ENCODE data around the gene CALN1.

CALN1 gene

DNA sequence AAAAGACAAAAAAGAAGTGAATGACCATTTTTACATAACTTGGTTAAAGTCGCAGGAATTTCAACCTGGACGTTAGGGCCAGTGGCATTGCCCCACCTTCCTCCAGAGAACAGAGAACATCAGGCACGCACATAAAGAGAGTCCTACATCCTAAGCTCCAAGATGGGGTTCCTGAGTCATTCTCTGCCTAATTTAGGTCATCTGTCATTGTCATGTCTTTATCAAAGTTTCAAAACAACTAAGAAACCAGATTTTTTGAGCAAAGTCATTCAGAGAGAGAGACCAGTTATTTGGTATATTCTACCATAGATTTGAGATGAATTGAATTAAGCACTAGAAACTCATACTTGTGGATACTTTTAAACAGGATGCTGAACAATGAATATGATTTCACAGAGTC lies 241.7 kb downstream of the CALN1 start:
- DNase-seq: no peak

DNA sequence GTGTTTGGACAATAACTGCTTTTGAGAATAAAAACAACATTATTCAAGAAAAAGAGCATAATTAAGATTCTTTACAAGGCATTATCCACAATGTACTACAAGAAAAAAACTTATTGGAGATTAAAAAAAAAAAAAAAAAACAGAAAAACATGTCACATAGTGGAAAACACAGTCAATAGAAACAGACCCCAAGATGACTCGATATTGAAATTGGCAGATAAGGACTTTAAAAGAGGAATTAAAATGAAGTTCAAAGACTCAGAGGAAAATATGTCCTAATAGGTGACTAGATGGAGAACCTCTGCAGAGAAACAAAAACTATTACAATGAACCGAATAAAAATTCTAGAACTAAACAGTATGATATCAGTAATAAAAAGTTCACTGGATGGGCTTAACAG lies 248.9 kb downstream of the CALN1 start:
- no peak for DNase-seq

DNA sequence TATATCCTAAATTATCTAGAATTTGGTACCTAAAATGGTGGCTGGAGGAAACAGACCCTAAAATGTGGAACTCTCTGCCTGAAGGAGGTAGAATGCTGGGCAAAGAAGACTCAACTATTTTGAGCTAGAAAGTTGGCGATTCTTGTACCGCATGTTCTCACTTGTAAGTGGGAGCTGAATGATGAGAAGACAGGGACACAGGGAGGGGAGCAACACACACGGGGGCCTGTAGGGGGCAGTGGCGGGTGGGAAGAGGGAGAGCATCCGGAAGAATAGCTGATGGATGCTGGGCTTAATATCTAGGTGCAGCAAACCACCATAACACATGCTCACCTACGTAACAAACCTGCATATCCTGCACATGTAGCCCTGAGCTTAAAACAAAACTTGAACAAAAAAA lies 250.6 kb downstream of the CALN1 start:
- DNase-seq: no peak

GRCh38 chr7:72159911-72160310 lies 252.2 kb downstream of the CALN1 start:
- no peak for DNase-seq

DNA sequence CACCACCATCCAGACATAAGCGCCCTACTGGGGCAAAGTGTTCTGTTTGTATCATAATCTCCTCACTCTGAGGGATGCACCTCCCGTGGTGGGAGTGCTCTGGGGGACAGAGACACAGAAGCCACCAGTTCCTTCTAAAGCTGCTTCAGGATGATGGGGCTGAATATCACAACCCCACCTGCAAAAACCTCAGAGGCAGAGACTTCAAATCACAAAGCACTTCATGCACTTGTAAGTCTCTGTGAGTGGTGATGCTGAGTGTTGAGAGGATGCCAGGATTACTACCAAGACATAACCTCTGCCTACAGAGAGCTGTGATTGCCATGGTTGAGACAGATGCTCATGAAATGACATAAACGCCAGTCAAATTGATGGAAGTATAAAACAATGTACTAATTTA lies 255.5 kb downstream of the CALN1 start:
- no peak for DNase-seq

DNA sequence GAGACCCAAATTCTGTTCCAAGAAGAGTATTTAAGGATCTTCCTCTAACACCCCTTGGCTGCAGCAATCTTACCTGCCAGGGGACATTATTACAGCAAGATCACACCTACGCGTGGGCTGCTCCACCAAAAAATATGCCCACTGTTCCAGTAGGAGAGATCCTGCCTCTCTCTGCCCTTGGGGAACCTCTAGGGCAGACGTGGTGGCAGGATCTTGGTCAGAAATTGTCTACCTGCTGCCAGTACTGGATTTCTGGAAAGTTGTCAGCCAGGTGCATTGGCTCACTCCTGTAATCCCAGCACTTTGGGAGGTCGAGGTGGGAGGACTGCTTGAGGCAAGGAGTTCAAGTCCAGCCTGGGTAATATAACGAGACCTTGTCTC lies 259.0 kb downstream of the CALN1 start:
- DNase-seq: no peak

GRCh38 chr7:72152161-72153131 lies 259.7 kb downstream of the CALN1 start:
- no peak for DNase-seq

GRCh38 chr7:72140566-72140965 lies 271.6 kb downstream of the CALN1 start:
- DNase-seq: no peak

DNA sequence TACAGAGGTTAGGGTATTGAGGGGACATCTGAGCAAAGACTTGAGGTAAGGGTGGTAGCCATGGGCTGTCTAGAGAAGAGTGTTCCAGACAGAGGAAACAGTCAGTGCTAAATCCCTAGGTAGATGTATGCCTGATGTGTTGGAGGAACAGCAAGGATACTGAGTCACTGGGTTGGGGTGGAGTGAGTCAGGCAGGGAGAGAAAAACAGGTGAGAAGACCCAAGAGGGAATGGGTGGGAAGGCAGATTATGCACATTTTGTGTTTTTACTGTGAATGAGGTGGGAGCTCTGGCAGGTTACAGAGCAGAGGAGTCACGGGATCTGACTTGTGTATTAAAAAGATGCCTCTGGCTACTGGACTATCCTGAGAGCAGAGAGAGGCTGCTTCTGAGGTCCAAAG lies 285.0 kb downstream of the CALN1 start:
- no peak for DNase-seq

- DNase-seq: no peak
Observed at GRCh38 chr7:72123913-72124312, 288.2 kb downstream of the CALN1 start.

DNA sequence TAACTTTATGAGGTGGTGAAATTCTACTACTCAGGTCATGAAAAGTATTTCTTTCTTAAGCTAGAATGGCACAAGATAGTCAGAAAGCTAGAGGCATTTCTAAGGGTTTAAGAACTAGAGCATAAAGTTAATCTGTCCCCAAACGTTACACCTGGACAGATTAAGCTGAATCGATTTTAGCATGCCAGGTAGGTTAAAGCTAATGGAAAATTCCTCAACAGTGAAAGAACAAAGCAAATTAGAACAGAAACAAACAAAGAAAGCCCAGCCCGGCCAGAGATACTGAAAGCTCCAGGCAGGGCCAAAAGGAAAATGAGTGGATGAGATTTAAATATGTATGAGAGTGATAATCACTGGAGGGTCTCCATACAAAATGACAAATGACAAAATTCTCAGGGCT lies 293.8 kb downstream of the CALN1 start:
- DNase-seq: no peak

GRCh38 chr7:72114129-72114528 lies 298.0 kb downstream of the CALN1 start:
- no peak for DNase-seq

DNA sequence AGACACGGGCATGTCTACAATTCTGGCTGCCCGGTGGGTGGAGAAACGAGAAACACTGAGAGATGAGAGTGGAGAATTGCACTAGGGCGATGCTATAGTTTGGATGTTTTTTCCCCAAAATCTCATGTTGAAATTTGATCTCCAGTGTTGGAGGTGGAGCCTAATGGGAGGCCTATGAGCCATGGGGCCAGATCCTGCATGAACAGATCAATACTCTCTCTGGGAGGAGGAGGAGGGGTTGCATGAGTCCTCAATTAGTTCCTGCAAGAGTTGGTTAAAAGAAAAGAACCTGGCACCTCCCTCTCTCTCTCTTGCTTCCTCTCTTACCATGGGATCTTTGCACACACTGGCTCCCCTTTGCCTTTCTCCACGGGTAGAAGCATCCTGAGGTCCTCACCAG lies 299.1 kb downstream of the CALN1 start:
- no peak for DNase-seq

- no peak for DNase-seq
Observed at GRCh38 chr7:72112530-72112929, 299.6 kb downstream of the CALN1 start.

DNA sequence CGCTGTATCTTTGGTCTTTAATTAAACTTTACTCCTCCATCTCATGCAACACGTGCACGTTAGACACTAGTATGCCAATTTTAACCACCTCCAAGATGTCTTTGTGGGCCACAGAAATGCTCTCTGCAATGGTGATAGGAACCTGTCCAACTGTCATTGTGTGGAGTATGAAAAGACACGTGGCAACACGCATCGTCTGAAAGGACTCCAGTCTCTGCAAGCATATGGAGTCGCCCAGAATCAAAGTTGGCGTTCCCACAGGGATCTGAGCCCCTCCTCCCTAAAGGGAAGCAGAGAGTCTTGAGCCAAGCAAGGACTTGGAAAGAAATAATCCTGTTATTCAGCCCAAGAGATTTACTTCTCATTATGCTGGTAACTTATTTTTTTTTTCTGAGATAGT lies 301.1 kb downstream of the CALN1 start:
- no peak for DNase-seq

DNA sequence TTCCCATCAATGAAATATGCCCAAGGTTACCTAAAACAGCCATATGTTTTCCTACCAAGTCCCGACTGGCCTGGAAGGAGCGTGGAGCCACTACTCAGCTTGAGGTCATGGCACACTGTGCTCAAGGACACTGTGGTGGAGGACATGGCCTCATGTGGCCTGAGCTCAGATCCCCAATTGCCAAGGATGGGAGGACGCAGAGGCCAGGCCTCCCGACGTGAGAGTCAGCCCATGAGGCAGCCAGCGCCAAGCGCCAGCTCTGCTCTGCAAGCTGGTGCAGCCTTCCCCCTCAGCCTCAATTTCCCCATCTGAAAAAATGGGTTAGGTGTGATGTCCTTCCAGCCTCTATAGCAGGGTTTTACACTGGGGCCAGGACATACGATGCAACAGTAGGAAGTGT lies 302.6 kb downstream of the CALN1 start:
- no peak for DNase-seq

- DNase-seq: no peak
Observed at GRCh38 chr7:72106405-72106804, 305.7 kb downstream of the CALN1 start.

DNA sequence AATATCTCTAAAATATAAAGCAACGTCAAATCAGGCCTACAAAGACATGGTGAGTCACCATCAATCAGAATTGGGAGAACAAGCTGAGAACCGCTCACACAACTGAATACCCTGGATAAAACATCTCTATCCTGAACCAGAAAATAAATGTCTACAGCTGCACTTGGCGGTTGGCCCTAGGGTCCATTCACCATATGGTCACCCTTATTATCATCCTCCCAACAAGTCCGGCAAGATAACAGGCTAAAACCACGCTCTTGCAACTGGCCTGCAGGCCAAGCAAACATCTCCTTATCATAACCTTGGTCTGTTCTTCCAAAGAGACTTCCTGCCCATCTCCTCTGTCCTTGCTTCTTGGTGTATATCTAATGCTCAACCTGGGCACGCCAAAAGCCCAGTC lies 310.7 kb downstream of the CALN1 start:
- no peak for DNase-seq

DNA sequence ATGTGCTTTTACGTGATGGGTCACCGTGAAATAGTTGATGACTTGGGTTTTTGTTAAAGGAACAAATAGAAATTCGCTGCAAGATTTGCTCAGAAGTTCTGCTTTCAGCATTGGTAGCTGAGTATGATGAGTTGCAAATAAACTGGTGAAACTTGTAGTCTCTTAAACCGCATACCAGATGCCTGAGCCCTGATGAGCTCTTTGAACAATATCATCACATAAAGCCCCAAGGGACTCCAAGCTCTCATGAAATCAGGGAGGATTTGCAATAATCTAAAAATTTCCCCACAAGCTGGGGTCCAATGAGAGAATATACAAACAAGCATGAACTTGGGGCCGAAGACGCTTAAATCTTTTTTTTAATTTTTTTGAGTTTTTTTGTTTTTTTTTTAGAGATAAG lies 312.4 kb downstream of the CALN1 start:
- no peak for DNase-seq

GRCh38 chr7:72098807-72099580 lies 313.1 kb downstream of the CALN1 start:
- no peak for DNase-seq

DNA sequence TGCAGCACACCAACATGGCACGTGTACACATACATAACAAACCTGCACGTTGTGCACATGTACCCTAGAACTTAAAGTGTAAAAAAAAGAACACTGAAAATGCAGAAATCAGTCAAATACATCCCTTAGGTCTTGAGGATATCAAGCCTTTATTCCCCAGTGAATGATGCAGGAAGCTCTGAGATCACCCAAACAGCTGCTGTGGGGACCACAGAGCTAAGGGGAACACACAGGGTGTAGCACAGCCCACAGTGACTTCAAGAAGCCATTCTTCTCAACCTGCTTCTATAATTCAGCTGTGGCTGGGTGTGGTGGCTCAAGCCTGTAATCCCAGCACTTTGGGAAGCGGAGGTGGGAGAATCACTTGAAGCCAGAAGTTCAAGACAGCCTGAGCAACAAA lies 314.9 kb downstream of the CALN1 start:
- no peak for DNase-seq

GRCh38 chr7:72092769-72093168 lies 319.4 kb downstream of the CALN1 start:
- DNase-seq: no peak

DNA sequence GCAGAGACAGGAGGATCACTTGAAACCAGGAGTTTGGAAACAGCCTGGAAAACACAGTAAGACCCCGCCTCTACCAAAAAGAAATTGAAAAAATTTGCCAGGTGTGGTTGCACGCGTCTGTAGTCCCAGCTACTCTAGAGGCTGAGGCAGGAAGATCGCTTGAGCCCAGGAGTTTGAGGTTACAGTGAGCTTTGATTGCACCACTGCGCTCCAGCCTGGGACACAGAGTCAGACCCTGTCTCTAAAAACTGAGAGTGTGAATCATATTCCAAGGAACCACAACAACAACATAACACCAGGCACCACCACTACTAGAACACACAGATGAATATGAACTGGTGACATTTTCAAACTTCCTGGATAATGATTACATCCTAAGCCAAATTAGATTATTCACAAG lies 324.2 kb downstream of the CALN1 start:
- no peak for DNase-seq

- no peak for DNase-seq
Observed at GRCh38 chr7:72080865-72081510, 331.1 kb downstream of the CALN1 start.

All from activated CD4-positive, alpha-beta T cell treated with anti-CD3 and anti-CD28 coated beads, Interleukin-2, amount 50 U/mL, for 4 hours (primary cell).